Psoas muscle (tissue), 8 donors: ENCODE measurements around the gene NUP210. TPM values are rescaled to one million over a fixed set of nuclear protein-coding genes. Genes with fewer than 3 reads are reported as not detected.
A peak's percentile ranks its signal among the peaks of the same experiment; 100 is the strongest.

Experiments
- ATAC-seq, 4 donors: fragments of 200-7000 bp; cut with Tn5 transposase; one replicate each; pipeline ENCODE4 v1.9.1; 2020; ENCODE audit warnings: moderate library complexity in 3 of 4, mild to moderate bottlenecking in 2 of 4
- DNase-seq, 2 donors: peaks; one replicate each; pipeline ENCODE4 v3.0.0-alpha.2; 2020
- H3K27ac ChIP-seq: fragments of 200-600 bp; one replicate; pipeline ENCODE4 v1.8.0; 2022
- H3K27me3 ChIP-seq, 3 donors: fragments of 200-600 bp in 1 of 3; one replicate each; pipeline versions ENCODE4 v1.6.1 to v1.8.0; 2013 to 2022; ENCODE audit warnings: low read length in 2 of 3, mild to moderate bottlenecking in 2 of 3, moderate library complexity in 1 of 3; ENCODE audit not compliant: insufficient read depth in 3 of 3
- H3K36me3 ChIP-seq, 2 donors: fragments of 200-600 bp in 1 of 2; one replicate each; pipeline versions ENCODE4 v1.6.1 to v1.8.0; 2013 to 2022; ENCODE audit warnings: low read depth in 1 of 2, mild to moderate bottlenecking in 1 of 2, moderate library complexity in 1 of 2; ENCODE audit not compliant: insufficient read depth in 1 of 2
- H3K4me1 ChIP-seq: fragments of 200-600 bp; one replicate; pipeline ENCODE4 v1.8.0; 2022
- H3K4me3 ChIP-seq: fragments of 200-600 bp; one replicate; pipeline ENCODE4 v1.8.0; 2022; ENCODE audit warnings: mild to moderate bottlenecking
- H3K9me3 ChIP-seq: fragments of 200-600 bp; one replicate; pipeline ENCODE4 v1.8.0; 2022
- CTCF ChIP-seq: fragments of 200-600 bp; IDR thresholded peaks from one replicate; pipeline ENCODE4 v1.8.0; 2022; ENCODE audit warnings: antibody characterized with exemption
- WGBS, 3 donors: extraction: QIAGEN DNeasy Blood & Tissue Kit; methylation state at CpG; one replicate each; pipeline versions ENCODE4 v1.1.6 to v1.1.7; 2013; 5-methylcytosine and 5-hydroxymethylcytosine counted together
- intact Hi-C, 2 donors: fragments of 100-400 bp; cut with DNase I; formaldehyde crosslinking; loops; one replicate each; pipeline versions ENCODE4 v1.11.0 to v1.14.2; 2022
- polyA plus RNA-seq, 3 donors: library from polyadenylated mRNA; stranded (reverse); fragments of 200-250 nt; gene quantifications; one replicate each; pipeline ENCODE4 v1.2.3, GENCODE V29; 2013
- total RNA-seq, 4 donors: library from RNA; stranded (reverse); fragmentation: NEBNext Ultra II Directional in 2 of 4; extraction: Animal tissue kit (Norgen Biotek cat#: 25700) in 2 of 4; gene quantifications; one replicate each; pipeline versions ENCODE4 v1.2.1 to v1.2.4, GENCODE V29; 2021 to 2023
- donor health status: healthy with polysubstance abuse.
- donor health status: DM: no; HTN: no; CAD: no; lungs with moderate emphysema.
- donor health status: Bipolar disorder and iron deficiency.
- donor health status: healthy.
- donor health status: DM: yes; HTN: yes; CAD: no.
- donor health status: DM: no; HTN: no; CAD: no.
- donor health status: DM: no; HTN: no; CAD: no.
- donor health status: DM: yes; HTN: yes; CAD: no.

The NUP210 gene
- total and polyA plus RNA-seq, 7 donors, result 0.29 to 8.0 (median 2.1) TPM

- peak; percentile 36 for TF ChIP-seq CTCF
- no peak overlapping the region for H3K27ac ChIP-seq
- H3K9me3 ChIP-seq, result peaks cover 7% of the 10 kb centered on the region
- H3K4me3 ChIP-seq, result peak overlapping the region; percentile 56
- H3K4me1 ChIP-seq, result no peaks in the 10 kb centered on the region
- peaks cover 0 to 51% (median 10%) of the 10 kb centered on the region in 3 donors for H3K27me3 ChIP-seq
- peak in 1 of 2 donors; percentile 55 for DNase-seq
- intact Hi-C loops, result loop anchor here (1.0 to 5.0 kb wide), 2 partner anchors 191 kb away; no protein-coding TSS in a partner anchor
- ATAC-seq, result peak; percentile 46 to 77 (median 68)
- H3K36me3 ChIP-seq, result no peaks in the 10 kb centered on the region
- WGBS, 3 donors, result 3 to 6% (median 5%) methylated on average over 45 to 93 of the region's 93 CpGs
Observed at GRCh38 chr3:13282986-13283876, 136.9 kb downstream of the NUP210 start.

GRCh38 chr3:13282358-13282985, 137.7 kb downstream of the NUP210 start:
- H3K27me3 ChIP-seq, result peaks cover 0 to 51% (median 13%) of the 10 kb centered on the region in 3 donors

GRCh38 chr3:13281507-13282357, 138.4 kb downstream of the NUP210 start:
- intact Hi-C loops, result loop anchor here in 1 of 2 donors (5.0 kb wide), 1 partner anchor 189 kb away; no protein-coding TSS in a partner anchor
- WGBS, 3 donors, result 18 to 33% (median 27%) methylated on average over 45 to 47 of the region's 47 CpGs
- peak overlapping the region; percentile 19 for H3K27ac ChIP-seq

More at GRCh38 chr3:13282358-13282985, 137.7 kb downstream of the NUP210 start:
- Histone ChIP-seq H3K4me1 (no peaks in the 10 kb centered on the region), H3K4me3 (peak overlapping the region; percentile 56), H3K36me3 (no peaks in the 10 kb centered on the region), H3K27ac (peak overlapping the region; percentile 19), H3K9me3 (peaks cover 7% of the 10 kb centered on the region)
- intact Hi-C loops, result loop anchor here in 1 of 2 donors (5.0 kb wide), 1 partner anchor 190 kb away; no protein-coding TSS in a partner anchor
- peak in 1 of 2 donors; percentile 51 for DNase-seq
- 2 to 7% (median 2%) methylated on average over 36 to 87 of the region's 87 CpGs for WGBS, 3 donors
- TF ChIP-seq CTCF, result no peak
- peak in 3 of 4 donors; percentile 20 to 25 (median 24) for ATAC-seq

More at GRCh38 chr3:13281507-13282357, 138.4 kb downstream of the NUP210 start:
- TF ChIP-seq CTCF, result no peak
- H3K4me1 ChIP-seq, result peaks cover under 1% of the 10 kb centered on the region
- peak overlapping the region; percentile 56 for H3K4me3 ChIP-seq
- peaks cover 0 to 48% (median 12%) of the 10 kb centered on the region in 3 donors for H3K27me3 ChIP-seq
- ATAC-seq (peak; percentile 41 to 58 (median 53)), DNase-seq (peak; percentile 45 to 63)
- H3K36me3 ChIP-seq, result no peaks in the 10 kb centered on the region
- H3K9me3 ChIP-seq, result peaks cover 3% of the 10 kb centered on the region
